ENCODE results near the gene XKRX.

XKRX gene

DNA sequence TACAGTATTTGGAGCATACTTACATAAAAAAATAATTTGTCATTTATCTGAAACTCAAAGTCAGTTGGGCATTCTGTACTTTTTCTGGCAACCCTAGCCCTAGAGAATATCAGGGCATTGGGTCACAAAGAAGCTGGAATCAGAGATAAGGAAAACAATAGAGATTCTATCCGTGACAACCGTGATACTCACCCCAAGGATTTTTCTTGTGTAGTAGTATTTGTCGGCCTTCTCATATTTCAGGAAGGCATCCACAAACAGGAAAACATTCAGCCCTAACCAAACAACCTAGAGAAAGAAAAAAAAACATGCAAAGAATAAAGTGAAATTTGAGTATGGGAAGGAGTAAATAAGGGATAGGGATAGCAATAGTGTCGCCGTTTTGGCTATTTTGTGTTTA, 58.2 kb downstream of the XKRX start:
- peaks cover 3% of the 10 kb centered on the region for H3K4me1 Mint-ChIP-seq (ENCODE audit: low read depth)
- H3K36me3 Mint-ChIP-seq (ENCODE audit: low read depth): no peaks in the 10 kb centered on the region
- no peaks in the 10 kb centered on the region for H3K9me3 Mint-ChIP-seq
- no peak for DNase-seq (ENCODE audit: low spot score)
- H3K27ac Mint-ChIP-seq: no peak overlapping the region
- peaks cover 9% of the 10 kb centered on the region for H3K27me3 Mint-ChIP-seq (ENCODE audit: low read depth)
- no peak overlapping the region for H3K4me3 Mint-ChIP-seq

- H3K36me3 Mint-ChIP-seq (ENCODE audit: low read depth): no peaks in the 10 kb centered on the region
- no peak overlapping the region for H3K4me3 Mint-ChIP-seq
- H3K27ac Mint-ChIP-seq: no peak overlapping the region
- no peaks in the 10 kb centered on the region for H3K9me3 Mint-ChIP-seq
- peaks cover 4% of the 10 kb centered on the region for H3K27me3 Mint-ChIP-seq (ENCODE audit: low read depth)
- no peak for DNase-seq (ENCODE audit: low spot score)
- no peaks in the 10 kb centered on the region for H3K4me1 Mint-ChIP-seq (ENCODE audit: low read depth)
Measured at GRCh38 chrX:100868273-100868672, 60.4 kb downstream of the XKRX start.

- Mint-ChIP-seq H3K4me1 (ENCODE audit: low read depth) (no peaks in the 10 kb centered on the region), H3K27me3 (ENCODE audit: low read depth) (no peaks in the 10 kb centered on the region), H3K9me3 (no peaks in the 10 kb centered on the region), H3K27ac (no peak overlapping the region), H3K36me3 (ENCODE audit: low read depth) (no peaks in the 10 kb centered on the region), H3K4me3 (no peak overlapping the region)
- DNase-seq (ENCODE audit: low spot score): no peak
Measured at GRCh38 chrX:100864657-100865391, 63.9 kb downstream of the XKRX start.
